Stimulated activated CD4-positive, alpha-beta T cell treated with anti-CD3 and anti-CD28 coated beads, Interleukin-15, amount 100 ng/mL, for 48 hours (primary cell): ENCODE results near the gene ANAPC2.

Experiments used
- DNase-seq, 2 donors: peaks; one replicate each; pipeline ENCODE4 v3.0.0-alpha.2; 2020; ENCODE audit warnings: low read depth in 2 of 2

Gene ANAPC2

GRCh38 chr9:137227853-137228505, 39.6 kb upstream of the ANAPC2 start:
- DNase-seq, result no peak

- DNase-seq, result peak; percentile 73 to 77
Measured at GRCh38 chr9:137227054-137227852, 38.9 kb upstream of the ANAPC2 start, which contains the start of gene RNF224. Gene RNF224, plus strand, starts transcription at chr9:137227502. Its CDS starts 834 bp downstream, at chr9:137228336.

- DNase-seq, result no peak
Measured at GRCh38 chr9:137226338-137227053, 38.1 kb upstream of the ANAPC2 start.

GRCh38 chr9:137225699-137226331, 37.5 kb upstream of the ANAPC2 start:
- DNase-seq, result no peak

GRCh38 chr9:137224830-137225694, 36.7 kb upstream of the ANAPC2 start, which contains the start of gene CYSRT1:
Gene CYSRT1, plus strand, starts transcription at chr9:137225174. Its CDS starts 448 bp downstream, at chr9:137225622.
- DNase-seq, result no peak

GRCh38 chr9:137223078-137223970, 35.0 kb upstream of the ANAPC2 start:
- DNase-seq, result peak; percentile 98 to 99

GRCh38 chr9:137222190-137223077, 34.1 kb upstream of the ANAPC2 start, which contains the start of gene RNF208:
Gene RNF208, minus strand, starts transcription at chr9:137222240. Its CDS starts 1,028 bp downstream, at chr9:137221212.
- DNase-seq, result no peak

- no peak for DNase-seq
Measured at GRCh38 chr9:137221506-137222111, 33.2 kb upstream of the ANAPC2 start.

- no peak for DNase-seq
Measured at GRCh38 chr9:137221095-137221505, 32.7 kb upstream of the ANAPC2 start.

GRCh38 chr9:137220317-137221094, 32.1 kb upstream of the ANAPC2 start:
- no peak for DNase-seq

- no peak for DNase-seq
Measured at GRCh38 chr9:137219757-137220316, 31.5 kb upstream of the ANAPC2 start.

GRCh38 chr9:137218754-137219271, 30.5 kb upstream of the ANAPC2 start:
- no peak for DNase-seq

GRCh38 chr9:137218212-137218753, 29.9 kb upstream of the ANAPC2 start:
- no peak for DNase-seq

GRCh38 chr9:137217276-137218211, 29.2 kb upstream of the ANAPC2 start:
- DNase-seq, result no peak

GRCh38 chr9:137216188-137216965, 28.0 kb upstream of the ANAPC2 start:
- no peak for DNase-seq
